Endodermal cell (in vitro differentiated cells): ENCODE data around the gene BMP7. TPM values are rescaled to one million over a fixed set of nuclear protein-coding genes. Genes with fewer than 3 reads are reported as not detected.

Experiments used
- DNase-seq: peaks from one replicate; pipeline ENCODE4 v3.0.0-alpha.2; 2017
- H3K27ac ChIP-seq: 2 replicates; pipeline ENCODE4 v1.5.1; 2013; ENCODE audit warnings: mild to moderate bottlenecking, low read depth, low read length, moderate library complexity
- H3K27me3 ChIP-seq: 2 replicates; pipeline ENCODE4 v1.6.1; 2013; ENCODE audit warnings: mild to moderate bottlenecking, low read length, moderate library complexity; ENCODE audit not compliant: insufficient read depth, control insufficient read depth, poor library complexity, severe bottlenecking
- H3K36me3 ChIP-seq: 2 replicates; pipeline ENCODE4 v1.7.0; 2013; ENCODE audit warnings: mild to moderate bottlenecking, low read length, moderate library complexity; ENCODE audit not compliant: control insufficient read depth, insufficient read depth
- H3K4me1 ChIP-seq: one replicate; pipeline ENCODE4 v1.7.0; 2013; ENCODE audit warnings: low read length; ENCODE audit not compliant: control insufficient read depth, insufficient read depth
- H3K4me3 ChIP-seq: 2 replicates; pipeline ENCODE4 v1.5.1; 2013; ENCODE audit warnings: mild to moderate bottlenecking, low read length, moderate library complexity
- H3K9ac ChIP-seq: 2 replicates; pipeline ENCODE4 v1.6.1; 2013; ENCODE audit warnings: mild to moderate bottlenecking, low read length, moderate library complexity; ENCODE audit not compliant: poor library complexity, severe bottlenecking; ENCODE audit errors: extremely low read depth
- H3K9me3 ChIP-seq: 2 replicates; pipeline ENCODE4 v1.6.1; 2013; ENCODE audit warnings: mild to moderate bottlenecking, low read length, moderate library complexity; ENCODE audit not compliant: control insufficient read depth
- H3K27ac Mint-ChIP-seq: 2 replicates; pipeline ENCODE4 v1.8.0; 2020; ENCODE audit warnings: mixed read lengths
- H3K27me3 Mint-ChIP-seq: 2 replicates; pipeline ENCODE4 v1.8.0; 2021; ENCODE audit warnings: mild to moderate bottlenecking, mixed read lengths; ENCODE audit not compliant: insufficient read depth
- H3K36me3 Mint-ChIP-seq: 2 replicates; pipeline ENCODE4 v1.8.0; 2020; ENCODE audit warnings: low read depth, mixed read lengths
- H3K4me1 Mint-ChIP-seq: 2 replicates; pipeline ENCODE4 v1.8.0; 2020; ENCODE audit warnings: mixed read lengths
- H3K4me3 Mint-ChIP-seq: 2 replicates; pipeline ENCODE4 v1.8.0; 2020; ENCODE audit warnings: mild to moderate bottlenecking, moderate library complexity, mixed read lengths
- H3K9me3 Mint-ChIP-seq: 2 replicates; pipeline ENCODE4 v1.8.0; 2020; ENCODE audit warnings: mild to moderate bottlenecking, mixed read lengths
- CTCF ChIP-seq: fragments of 200-600 bp; sonication (generic); conservative IDR thresholded peaks from 2 replicates; pipeline ENCODE4 v1.5.0; 2021; ENCODE audit warnings: antibody characterized with exemption, mild to moderate bottlenecking
- WGBS, 2 experiments: methylation state at CpG; one replicate each; pipeline versions ENCODE4 v1.1.5 to v1.1.7; 2013; ENCODE audit warnings: missing lambda C conversion rate in 2 of 2, mixed read lengths in 1 of 2; ENCODE audit not compliant: insufficient coverage in 1 of 2, insufficient read length in 1 of 2; 5-methylcytosine and 5-hydroxymethylcytosine counted together
- total RNA-seq, 2 donors: library from RNA; stranded (reverse); fragmentation: NEBNext Ultra II Directional in 1 of 2; extraction: Animal tissue kit (Norgen Biotek cat#: 25700) in 1 of 2; gene quantifications; 2 replicates in 1 of 2; 3 replicates in 1 of 2; pipeline ENCODE4 v1.2.1, GENCODE V29; 2021

BMP7 gene
- total RNA-seq, 2 donors from 2014 or later: 45.6 to 49.6 TPM

GRCh38 chr20:57315083-57315975, 48.9 kb upstream of the BMP7 start:
- Mint-ChIP-seq H3K9me3 (no peaks in the 10 kb centered on the region), H3K27me3 (peaks cover 8% of the 10 kb centered on the region), H3K36me3 (no peaks in the 10 kb centered on the region), H3K4me3 (no peak overlapping the region), H3K27ac (no peak overlapping the region), H3K4me1 (peaks cover 7% of the 10 kb centered on the region)
- peaks cover 19% of the 10 kb centered on the region for H3K27me3 ChIP-seq
- WGBS, 2 experiments: 91 to 100% methylated on average over 5 to 8 of the region's 8 CpGs
- H3K27ac ChIP-seq: no peak overlapping the region
- no peak for DNase-seq
- H3K4me3 ChIP-seq: no peak overlapping the region
- H3K9me3 ChIP-seq: no peaks in the 10 kb centered on the region
- no peaks in the 10 kb centered on the region for H3K36me3 ChIP-seq
- H3K9ac ChIP-seq: no peak overlapping the region
- no peak for TF ChIP-seq CTCF
- no peaks in the 10 kb centered on the region for H3K4me1 ChIP-seq

- H3K4me1 Mint-ChIP-seq: peaks cover 7% of the 10 kb centered on the region
- H3K4me1 ChIP-seq: no peaks in the 10 kb centered on the region
- peaks cover 19% of the 10 kb centered on the region for H3K27me3 ChIP-seq
- H3K27ac Mint-ChIP-seq: no peak overlapping the region
- no peak for DNase-seq
- WGBS, 2 experiments: 90 to 94% methylated on average over 5 of the region's 5 CpGs
- no peak overlapping the region for H3K4me3 Mint-ChIP-seq
- no peaks in the 10 kb centered on the region for H3K36me3 ChIP-seq
- peaks cover 12% of the 10 kb centered on the region for H3K27me3 Mint-ChIP-seq
- TF ChIP-seq CTCF: no peak
- no peaks in the 10 kb centered on the region for H3K9me3 Mint-ChIP-seq
- no peaks in the 10 kb centered on the region for H3K36me3 Mint-ChIP-seq
- no peak overlapping the region for H3K4me3 ChIP-seq
- no peak overlapping the region for H3K9ac ChIP-seq
- H3K27ac ChIP-seq: no peak overlapping the region
- H3K9me3 ChIP-seq: no peaks in the 10 kb centered on the region
These were observed 47.5 kb upstream of the BMP7 start for GRCh38 chr20:57313951-57314350.

GRCh38 chr20:57313230-57313629, 46.8 kb upstream of the BMP7 start:
- DNase-seq: no peak
- Histone ChIP-seq H3K27ac (no peak overlapping the region), H3K9ac (no peak overlapping the region), H3K27me3 (peaks cover 19% of the 10 kb centered on the region), H3K4me3 (no peak overlapping the region), H3K4me1 (no peaks in the 10 kb centered on the region), H3K36me3 (no peaks in the 10 kb centered on the region), H3K9me3 (no peaks in the 10 kb centered on the region)
- H3K9me3 Mint-ChIP-seq: no peaks in the 10 kb centered on the region
- H3K27ac Mint-ChIP-seq: no peak overlapping the region
- 80 to 90% methylated on average over 1 to 4 of the region's 5 CpGs for WGBS, 2 experiments
- H3K4me3 Mint-ChIP-seq: no peak overlapping the region
- no peaks in the 10 kb centered on the region for H3K36me3 Mint-ChIP-seq
- H3K27me3 Mint-ChIP-seq: peaks cover 13% of the 10 kb centered on the region
- H3K4me1 Mint-ChIP-seq: peaks cover 5% of the 10 kb centered on the region
- TF ChIP-seq CTCF: no peak
